GM18526 (cell line): Measurements from ENCODE around the gene IQGAP2.
A peak's percentile ranks its signal among the peaks of the same experiment; 100 is the strongest.

Experiments
- POLR2A ChIP-seq: IDR thresholded peaks from 3 replicates; pipeline ENCODE4 v1.6.1; 2011; ENCODE audit not compliant: insufficient read length; ENCODE audit errors: extremely low read depth

The IQGAP2 gene, protein sequence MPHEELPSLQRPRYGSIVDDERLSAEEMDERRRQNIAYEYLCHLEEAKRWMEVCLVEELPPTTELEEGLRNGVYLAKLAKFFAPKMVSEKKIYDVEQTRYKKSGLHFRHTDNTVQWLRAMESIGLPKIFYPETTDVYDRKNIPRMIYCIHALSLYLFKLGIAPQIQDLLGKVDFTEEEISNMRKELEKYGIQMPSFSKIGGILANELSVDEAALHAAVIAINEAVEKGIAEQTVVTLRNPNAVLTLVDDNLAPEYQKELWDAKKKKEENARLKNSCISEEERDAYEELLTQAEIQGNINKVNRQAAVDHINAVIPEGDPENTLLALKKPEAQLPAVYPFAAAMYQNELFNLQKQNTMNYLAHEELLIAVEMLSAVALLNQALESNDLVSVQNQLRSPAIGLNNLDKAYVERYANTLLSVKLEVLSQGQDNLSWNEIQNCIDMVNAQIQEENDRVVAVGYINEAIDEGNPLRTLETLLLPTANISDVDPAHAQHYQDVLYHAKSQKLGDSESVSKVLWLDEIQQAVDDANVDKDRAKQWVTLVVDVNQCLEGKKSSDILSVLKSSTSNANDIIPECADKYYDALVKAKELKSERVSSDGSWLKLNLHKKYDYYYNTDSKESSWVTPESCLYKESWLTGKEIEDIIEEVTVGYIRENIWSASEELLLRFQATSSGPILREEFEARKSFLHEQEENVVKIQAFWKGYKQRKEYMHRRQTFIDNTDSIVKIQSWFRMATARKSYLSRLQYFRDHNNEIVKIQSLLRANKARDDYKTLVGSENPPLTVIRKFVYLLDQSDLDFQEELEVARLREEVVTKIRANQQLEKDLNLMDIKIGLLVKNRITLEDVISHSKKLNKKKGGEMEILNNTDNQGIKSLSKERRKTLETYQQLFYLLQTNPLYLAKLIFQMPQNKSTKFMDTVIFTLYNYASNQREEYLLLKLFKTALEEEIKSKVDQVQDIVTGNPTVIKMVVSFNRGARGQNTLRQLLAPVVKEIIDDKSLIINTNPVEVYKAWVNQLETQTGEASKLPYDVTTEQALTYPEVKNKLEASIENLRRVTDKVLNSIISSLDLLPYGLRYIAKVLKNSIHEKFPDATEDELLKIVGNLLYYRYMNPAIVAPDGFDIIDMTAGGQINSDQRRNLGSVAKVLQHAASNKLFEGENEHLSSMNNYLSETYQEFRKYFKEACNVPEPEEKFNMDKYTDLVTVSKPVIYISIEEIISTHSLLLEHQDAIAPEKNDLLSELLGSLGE (N-terminal part only)

GRCh38 chr5:76402886-76403765 lies at the start of gene IQGAP2:
Gene IQGAP2 (plus strand): TSS chr5:76403285. CDS start chr5:76403546, 261 bp downstream.
- peak; percentile 52 for TF ChIP-seq POLR2A

DNA sequence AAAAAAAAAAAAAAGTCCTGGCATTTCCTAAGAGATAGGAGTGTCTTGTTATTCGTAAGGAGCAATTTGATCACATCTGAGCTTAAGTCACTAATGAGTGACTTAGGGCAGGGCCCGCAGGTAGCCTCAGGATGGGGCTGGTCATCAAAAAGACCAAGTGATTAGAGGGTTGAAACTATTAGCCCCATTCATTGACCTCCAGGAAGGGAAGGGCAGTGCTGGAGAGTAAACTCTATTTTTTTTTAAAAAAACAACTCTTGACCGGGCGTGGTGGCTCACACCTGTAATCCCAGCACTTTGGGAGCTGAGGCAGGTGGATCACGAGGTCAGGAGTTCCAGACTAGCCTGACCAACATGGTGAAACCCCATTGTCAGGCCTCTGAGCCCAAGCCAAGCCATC lies 46.2 kb upstream of the IQGAP2 start:
- no peak for TF ChIP-seq POLR2A

GRCh38 chr5:76363352-76364225 lies 39.5 kb upstream of the IQGAP2 start:
- no peak for TF ChIP-seq POLR2A

DNA sequence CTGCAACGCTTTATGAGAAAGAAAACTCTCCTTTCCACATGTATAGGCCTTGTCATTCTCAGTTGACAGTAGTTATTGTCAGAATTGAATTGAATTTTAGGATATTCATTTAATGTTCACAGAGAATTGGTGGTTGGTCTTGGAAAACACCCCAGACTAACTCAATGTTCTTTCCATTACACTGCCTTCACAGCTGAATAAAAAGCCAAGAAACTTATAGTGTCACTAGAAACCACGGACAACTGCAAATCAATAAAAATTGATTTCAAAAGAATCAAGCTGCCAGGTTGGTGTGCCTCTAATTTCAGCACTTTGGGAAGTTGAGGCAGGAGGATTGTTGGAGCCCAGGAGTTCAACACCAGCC lies 38.9 kb upstream of the IQGAP2 start:
- no peak for TF ChIP-seq POLR2A

DNA sequence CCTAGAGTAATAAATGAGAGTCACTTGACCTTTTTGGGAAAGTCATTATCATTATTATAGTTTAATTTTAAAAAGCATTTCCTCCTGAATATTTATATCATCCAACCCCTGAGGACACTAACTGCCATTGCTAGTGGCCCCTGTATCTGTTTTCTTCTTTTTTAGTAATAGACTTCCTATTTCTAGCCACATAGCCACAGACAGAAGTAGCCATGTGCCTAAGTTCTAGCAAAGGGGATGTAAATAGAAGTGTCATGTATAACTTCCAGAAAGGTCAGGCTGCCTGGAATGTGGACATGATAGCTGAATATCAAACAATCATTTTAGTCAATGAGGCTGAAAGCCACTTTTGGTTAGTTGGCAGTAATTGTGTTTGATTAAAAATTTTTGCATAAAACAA lies 37.5 kb upstream of the IQGAP2 start:
- no peak for TF ChIP-seq POLR2A

- TF ChIP-seq POLR2A = no peak
Observed at GRCh38 chr5:76366596-76366995, 36.5 kb upstream of the IQGAP2 start.

- no peak for TF ChIP-seq POLR2A
Observed at GRCh38 chr5:76367623-76368371, 35.3 kb upstream of the IQGAP2 start.

DNA sequence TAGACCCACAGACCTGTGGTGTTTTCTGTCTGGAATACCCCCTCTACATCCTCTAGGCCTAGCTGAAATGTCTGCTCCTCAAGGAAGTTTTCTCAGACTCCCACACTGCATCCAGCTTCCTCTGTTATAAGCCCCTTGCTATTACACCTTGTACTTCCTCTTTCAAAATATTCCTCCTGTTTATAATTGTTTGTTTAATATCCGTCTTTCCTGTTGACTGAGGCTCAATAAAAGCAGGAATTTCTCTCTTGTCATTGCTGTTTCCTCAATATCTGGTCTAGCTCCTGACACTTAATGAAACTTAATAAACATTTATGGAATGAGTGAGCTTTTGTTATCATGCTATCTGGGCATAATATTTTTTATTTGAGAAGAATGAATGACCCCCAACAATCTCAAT lies 34.1 kb upstream of the IQGAP2 start:
- no peak for TF ChIP-seq POLR2A

DNA sequence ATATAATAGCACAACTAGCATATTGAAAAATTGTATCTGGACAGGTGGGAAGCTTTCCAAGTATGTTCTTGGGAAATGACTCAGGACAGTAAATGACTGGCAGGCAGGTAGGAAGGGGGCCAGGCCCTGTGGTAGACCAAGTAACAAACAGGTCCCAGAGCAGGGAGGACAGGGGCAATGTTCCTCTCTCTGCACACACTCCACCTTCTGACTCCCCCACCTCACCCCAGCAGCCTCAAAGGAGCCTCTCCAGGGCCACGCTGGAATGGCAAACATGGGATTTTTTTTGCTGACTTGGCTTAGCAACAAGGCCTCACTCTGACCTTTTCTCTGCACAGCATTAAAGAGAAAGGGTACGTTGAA lies 31.1 kb upstream of the IQGAP2 start:
- TF ChIP-seq POLR2A = no peak

DNA sequence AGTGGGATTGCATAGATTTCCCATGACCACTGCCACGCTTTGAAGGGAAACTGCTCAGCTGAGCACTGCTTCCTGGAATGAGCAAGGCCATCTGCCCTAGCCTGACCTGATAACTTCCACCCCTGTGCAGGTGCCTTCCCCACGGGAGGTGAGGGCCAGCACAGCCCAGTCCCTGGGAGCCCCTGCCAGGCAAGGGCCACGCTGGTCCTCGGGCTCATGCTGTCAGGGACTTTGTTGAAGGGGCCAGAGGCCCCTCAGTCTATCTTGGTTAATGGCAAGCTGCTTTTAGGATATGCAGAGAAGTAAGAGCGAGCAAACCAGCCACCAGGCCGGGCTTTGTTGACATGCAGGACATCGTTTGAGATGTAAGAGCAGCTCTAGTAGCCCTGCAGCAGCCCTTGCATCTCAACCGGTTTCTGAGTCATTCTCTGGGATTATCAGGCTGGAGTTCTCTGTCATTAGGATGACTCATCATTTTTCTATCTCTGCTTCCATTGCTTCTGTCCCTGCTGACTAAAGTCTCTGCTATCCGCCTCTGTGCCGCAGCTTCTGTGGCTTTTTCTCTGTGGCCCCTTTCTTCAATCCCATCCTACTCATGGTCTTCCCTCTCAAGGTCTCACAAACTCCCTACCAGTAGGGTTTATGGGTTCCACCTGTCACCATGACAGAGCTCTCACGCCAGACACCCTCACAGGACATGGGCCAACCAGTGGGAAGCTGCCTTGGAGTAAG lies 30.6 kb upstream of the IQGAP2 start:
- no peak for TF ChIP-seq POLR2A

- TF ChIP-seq POLR2A = no peak
Observed at GRCh38 chr5:76376148-76376865, 26.8 kb upstream of the IQGAP2 start.

DNA sequence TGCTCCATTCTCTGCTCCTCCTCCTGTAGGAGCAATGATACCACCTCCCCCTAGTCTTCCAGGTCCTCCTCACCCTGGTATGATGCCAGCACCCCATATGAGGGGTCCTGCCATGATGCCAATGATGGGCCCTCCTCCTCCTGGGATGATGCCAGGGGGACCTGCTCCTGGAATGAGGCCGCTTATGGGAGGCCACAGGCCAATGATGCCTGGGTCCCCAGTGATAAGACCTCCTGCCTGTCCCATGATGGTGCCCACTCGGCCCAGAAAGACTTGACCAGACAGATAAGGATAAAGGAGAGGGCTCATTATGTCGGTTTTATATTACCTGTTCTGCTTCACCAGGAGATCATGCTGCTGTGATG lies 26.2 kb upstream of the IQGAP2 start:
- TF ChIP-seq POLR2A = no peak
